Activated CD4-positive, alpha-beta T cell treated with anti-CD3 and anti-CD28 coated beads, Interleukin-2, amount 50 U/mL, for 24 hours (primary cell): ENCODE data around the gene OR6C3.
"Not testable (repeated sequence)": the region's sequence is repeated elsewhere in the genome, so short reads cannot be mapped to it uniquely, and the experiment has no call there.

ENCODE experiments used
- DNase-seq, 2 donors: peaks; one replicate each; pipeline ENCODE4 v3.0.0-alpha.2; 2020; ENCODE audit warnings: low read depth in 1 of 2, low spot score in 1 of 2

Gene OR6C3

DNA sequence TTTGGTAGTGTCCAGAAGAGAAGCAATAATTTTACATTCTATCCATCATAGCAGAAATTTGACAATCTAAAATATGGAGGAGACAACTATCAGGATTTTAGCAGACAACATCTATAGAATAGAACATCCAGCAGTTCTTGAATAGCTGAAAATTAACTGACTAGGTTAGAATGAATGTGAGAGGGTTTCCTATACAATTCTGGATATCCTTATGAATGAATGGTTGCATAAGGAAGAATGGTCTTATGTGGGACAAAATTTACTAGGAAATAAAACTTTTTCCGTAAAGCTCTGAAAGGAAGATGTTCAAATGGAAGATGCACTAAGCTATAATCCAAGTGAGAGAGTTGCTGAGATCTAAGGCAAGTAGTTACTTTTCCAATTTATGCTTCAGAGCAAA is at the start of gene OR6C3:
OR6C3 (plus strand) TSS at position 301 of the 400 bp plus-strand sequence. CDS start 955 bp downstream, outside the sequence.
- DNase-seq = no peak

DNA sequence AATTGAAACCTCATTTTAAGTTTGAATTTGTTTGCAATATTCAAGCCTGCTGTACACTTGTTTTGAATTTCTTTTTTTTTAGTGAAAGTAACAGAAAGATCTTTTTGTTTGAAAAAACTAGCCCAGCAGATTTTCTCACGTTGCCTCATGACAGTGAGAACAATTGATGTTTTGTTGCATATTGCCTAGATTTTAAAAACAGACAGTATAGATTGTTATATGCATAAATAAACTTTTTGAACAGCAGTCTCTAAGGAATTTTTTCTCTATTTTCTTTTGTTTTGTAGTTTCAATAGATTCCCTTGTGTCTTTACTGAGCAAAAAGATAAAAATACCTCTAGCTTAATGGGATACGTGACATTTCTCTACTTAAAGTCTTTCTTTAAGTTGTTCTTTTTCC is 49.6 kb upstream of the OR6C3 start:
- no peak for DNase-seq

DNA sequence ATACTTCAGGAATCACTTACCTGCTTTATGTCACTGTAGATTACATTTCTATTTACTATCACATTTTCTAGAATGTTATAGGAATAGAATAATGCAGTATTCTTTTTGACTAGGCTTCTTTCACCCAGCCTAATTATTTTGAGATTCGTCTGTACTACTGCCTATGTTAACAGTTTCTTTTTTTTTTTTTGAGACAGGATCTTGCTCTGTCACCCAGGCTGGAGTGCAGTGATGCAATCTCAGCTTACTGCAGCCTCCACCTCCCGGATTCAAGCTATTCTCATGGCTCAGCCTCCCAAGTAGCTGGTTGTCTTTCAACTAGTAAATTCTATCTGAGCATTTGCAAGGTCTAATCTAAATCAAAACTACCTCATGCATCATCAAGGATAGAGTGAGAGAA is 40.5 kb upstream of the OR6C3 start:
- DNase-seq = no peak

DNA sequence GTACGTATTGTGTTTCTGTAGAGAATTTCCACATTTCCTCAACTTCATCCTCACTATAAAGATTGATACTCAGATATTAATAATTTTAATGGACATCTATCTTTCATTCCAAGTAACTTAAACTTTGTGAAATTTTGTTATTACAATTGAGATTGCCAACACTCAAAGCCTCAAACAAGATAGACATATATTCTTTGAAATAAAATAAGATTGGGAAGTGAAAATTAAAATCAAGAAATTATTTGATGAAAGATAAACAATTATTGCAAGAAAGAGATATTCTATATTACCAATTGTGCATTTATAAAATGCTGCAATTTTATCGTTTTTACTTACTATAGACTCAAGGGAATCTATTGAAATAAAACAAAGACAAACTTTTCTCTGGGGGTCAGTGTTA is 34.1 kb upstream of the OR6C3 start, which contains the start of gene OR6C6:
OR6C6 (minus strand) TSS at position 101 of the 400 bp plus-strand sequence. CDS start 1,337 bp downstream, outside the sequence.
- no peak for DNase-seq

DNA sequence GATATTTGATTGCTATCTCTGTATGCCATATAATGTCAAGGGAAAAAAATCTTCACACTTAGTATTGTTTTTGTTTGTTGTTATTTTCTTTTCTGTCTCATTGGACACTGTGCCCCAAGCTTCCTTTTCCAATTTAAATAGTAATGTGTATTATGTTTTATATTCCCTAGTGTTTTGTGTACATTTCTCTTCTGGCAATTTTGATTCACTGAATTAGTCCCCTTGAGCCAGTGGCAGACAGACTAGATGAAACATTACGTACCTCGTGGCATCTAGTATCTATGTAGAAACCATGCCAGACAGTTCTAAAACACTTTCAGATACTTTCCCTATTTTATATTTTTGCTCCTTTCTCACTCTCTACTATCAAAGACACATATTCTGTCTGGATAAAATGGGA is 16.5 kb upstream of the OR6C3 start, which contains the start of gene OR6C1:
OR6C1 (plus strand) TSS at position 301 of the 400 bp plus-strand sequence. CDS start 6,257 bp downstream, outside the sequence.
- DNase-seq = no peak

DNA sequence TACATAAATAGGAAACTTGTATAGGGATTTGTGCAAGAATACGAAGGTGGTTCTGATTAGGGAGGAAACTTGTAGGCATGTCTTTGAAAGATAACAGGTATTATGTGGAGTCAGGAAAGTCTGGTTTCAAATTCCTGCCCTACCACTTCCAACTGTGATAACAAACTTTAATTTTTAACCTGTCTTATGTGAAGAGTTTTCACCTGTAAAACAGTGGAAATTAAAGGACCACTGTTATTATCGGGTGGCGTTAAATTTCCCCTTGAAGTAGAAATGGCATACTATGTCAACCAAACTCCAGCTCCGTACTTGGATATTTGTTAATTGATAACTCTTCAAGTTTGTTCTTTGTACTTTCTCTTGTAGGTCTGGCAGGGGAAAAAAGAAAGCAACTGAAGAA is 10.3 kb upstream of the OR6C3 start:
- DNase-seq = no peak

DNA sequence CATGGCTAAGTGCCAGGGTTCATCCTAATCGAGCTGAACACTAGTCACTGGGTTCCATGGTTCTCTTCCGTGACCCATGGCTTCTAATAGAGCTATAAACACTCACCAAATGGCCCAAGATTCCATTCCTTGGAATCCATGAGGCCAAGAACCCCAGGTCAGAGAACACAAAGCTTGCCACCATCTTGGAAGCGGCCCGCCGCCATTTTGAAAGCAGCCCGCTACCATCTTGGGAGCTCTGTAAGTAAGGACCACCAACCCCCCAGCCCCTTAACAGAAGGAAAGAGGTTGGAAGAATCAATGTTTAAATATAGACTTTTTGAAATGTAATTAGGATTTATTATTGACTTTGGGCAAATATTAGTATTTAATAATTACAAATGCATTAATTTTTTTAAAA is 4.7 kb upstream of the OR6C3 start:
- DNase-seq = not testable (repeated sequence)

DNA sequence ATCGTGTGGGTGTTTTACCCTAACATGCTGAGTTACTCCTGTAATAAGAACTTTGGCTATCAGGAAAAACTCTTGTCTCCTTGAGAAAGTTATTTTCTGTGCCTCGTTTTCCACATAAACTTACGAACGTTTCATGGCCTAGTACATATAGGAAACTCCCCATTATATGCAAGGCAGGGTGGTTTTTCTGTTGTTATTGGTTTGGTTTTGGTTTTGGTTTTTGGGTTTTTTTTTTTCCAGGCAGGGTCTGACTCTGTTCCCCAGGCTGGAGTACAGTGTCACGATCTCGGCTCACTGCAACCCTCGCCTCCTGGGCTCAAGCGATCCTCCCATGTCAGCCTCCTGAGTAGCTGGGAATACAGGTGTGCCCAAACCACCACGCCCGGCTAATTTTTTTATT is 5.5 kb downstream of the OR6C3 start:
- DNase-seq = no peak

DNA sequence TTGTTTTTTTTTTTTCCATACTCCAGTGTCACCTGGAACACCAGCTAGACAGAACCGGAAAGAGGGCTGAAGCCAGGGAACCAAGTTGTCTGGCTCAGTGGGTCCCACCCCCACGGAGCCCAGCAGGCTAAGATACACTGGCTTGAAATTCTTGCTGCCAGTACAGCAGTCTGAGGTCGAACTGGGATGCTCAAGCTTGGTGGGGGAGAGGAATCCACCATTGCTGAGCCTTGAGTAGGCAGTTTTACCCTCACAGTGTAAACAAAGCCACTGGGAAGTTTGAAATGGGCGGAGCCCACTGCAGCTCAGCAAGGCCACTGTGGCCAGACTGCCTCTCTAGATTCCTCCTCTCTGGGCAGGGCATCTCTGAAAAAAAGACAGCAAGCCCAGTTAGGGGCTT is 24.8 kb downstream of the OR6C3 start:
- not testable (repeated sequence) for DNase-seq

DNA sequence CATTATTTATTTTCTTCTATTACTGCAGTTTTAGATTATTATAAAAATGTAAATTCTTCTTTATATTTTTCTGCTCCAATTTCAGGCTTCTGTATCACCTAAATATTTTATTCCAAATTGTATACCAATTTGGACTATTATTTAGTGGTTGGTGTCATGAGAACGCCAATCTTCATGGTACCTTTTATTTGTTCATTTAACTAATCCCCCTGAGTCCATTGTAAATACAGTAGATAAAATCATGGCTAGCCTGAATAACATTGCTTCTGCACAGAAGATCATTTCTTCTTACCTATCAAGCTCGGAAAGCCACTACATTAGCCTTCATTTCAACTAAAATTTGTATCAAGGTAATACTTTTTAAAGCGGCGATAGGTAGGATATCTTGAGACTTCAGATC is 32.1 kb downstream of the OR6C3 start, which contains the start of gene OR6C75:
OR6C75 (plus strand) TSS at position 301 of the 400 bp plus-strand sequence. CDS start 2,136 bp downstream, outside the sequence.
- DNase-seq = no peak

DNA sequence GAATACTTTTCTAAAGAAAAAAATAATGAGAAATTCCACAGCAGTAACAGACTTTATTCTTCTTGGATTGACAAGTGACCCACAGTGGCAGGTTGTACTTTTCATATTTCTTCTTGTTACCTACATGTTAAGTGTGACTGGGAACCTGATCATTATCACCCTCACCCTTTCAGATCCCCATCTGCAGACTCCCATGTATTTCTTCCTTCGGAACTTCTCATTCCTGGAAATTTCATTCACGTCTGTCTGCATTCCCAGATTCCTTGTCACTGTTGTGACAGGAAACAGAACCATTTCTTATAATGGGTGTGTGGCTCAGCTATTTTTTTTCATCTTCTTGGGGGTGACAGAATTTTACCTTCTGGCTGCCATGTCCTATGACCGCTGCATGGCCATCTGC is 34.5 kb downstream of the OR6C3 start:
- no peak for DNase-seq

DNA sequence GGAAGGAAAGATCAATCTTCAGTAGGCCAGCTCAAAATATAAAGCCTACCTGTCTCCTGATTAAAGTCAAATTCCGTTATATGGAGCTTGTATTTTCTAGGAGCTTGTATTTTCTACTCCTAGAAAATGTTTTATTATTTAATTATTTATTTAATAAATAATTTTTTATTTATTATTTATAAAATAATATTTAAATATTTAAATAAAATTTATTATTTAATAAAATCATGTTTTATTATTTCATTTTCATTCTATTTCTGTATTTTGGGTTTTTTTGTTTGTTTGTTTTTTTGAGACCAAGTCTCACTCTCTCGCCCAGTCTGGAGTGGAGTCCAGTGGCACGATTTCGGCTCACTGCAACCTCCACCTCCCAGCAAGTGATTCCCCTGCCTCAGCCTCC is 42.0 kb downstream of the OR6C3 start:
- no peak for DNase-seq
